ENCODE data around the gene ACSL3.

The ACSL3 gene

GRCh38 chr2:222949690-222950323, 89.0 kb downstream of the ACSL3 start:
- TF ChIP-seq CTCF (IDR thresholded peaks at IDR 0.05; ENCODE audit: low read depth, low read length), result no peak
- Histone ChIP-seq H3K27me3 (ENCODE audit: insufficient read depth, low read depth, severe bottlenecking) (no peaks in the 10 kb centered on the region), H3K36me3 (no peaks in the 10 kb centered on the region), H3K27ac (no peak overlapping the region), H3K4me3 (ENCODE audit: low read depth, low read length) (no peak overlapping the region), H3K9me3 (ENCODE audit: severe bottlenecking) (no peaks in the 10 kb centered on the region)
- DNase-seq, result no peak

- Histone ChIP-seq H3K9me3 (ENCODE audit: severe bottlenecking) (no peaks in the 10 kb centered on the region), H3K27me3 (ENCODE audit: insufficient read depth, low read depth, severe bottlenecking) (no peaks in the 10 kb centered on the region), H3K36me3 (no peaks in the 10 kb centered on the region), H3K4me3 (ENCODE audit: low read depth, low read length) (no peak overlapping the region), H3K27ac (no peak overlapping the region)
- DNase-seq, result no peak
- no peak for TF ChIP-seq CTCF (IDR thresholded peaks at IDR 0.05; ENCODE audit: low read depth, low read length)
Measured at GRCh38 chr2:222950638-222951285, 89.9 kb downstream of the ACSL3 start.

- no peak overlapping the region for H3K27ac ChIP-seq
- DNase-seq, result no peak
- no peaks in the 10 kb centered on the region for H3K27me3 ChIP-seq (ENCODE audit: insufficient read depth, low read depth, severe bottlenecking)
- no peaks in the 10 kb centered on the region for H3K9me3 ChIP-seq (ENCODE audit: severe bottlenecking)
- TF ChIP-seq CTCF (IDR thresholded peaks at IDR 0.05; ENCODE audit: low read depth, low read length), result no peak
- H3K36me3 ChIP-seq, result no peaks in the 10 kb centered on the region
- no peak overlapping the region for H3K4me3 ChIP-seq (ENCODE audit: low read depth, low read length)
Measured at GRCh38 chr2:222952204-222952603, 91.4 kb downstream of the ACSL3 start.

- Histone ChIP-seq H3K27me3 (ENCODE audit: insufficient read depth, low read depth, severe bottlenecking) (no peaks in the 10 kb centered on the region), H3K4me3 (ENCODE audit: low read depth, low read length) (no peak overlapping the region), H3K36me3 (no peaks in the 10 kb centered on the region), H3K27ac (no peak overlapping the region), H3K9me3 (ENCODE audit: severe bottlenecking) (no peaks in the 10 kb centered on the region)
- TF ChIP-seq CTCF (IDR thresholded peaks at IDR 0.05; ENCODE audit: low read depth, low read length), result no peak
- no peak for DNase-seq
Measured at GRCh38 chr2:222955008-222955407, 94.2 kb downstream of the ACSL3 start.

GRCh38 chr2:222959358-222959757, 98.5 kb downstream of the ACSL3 start:
- 0 out of 2 replicates have a peak, but pooled peaks have one; percentile 14 for TF ChIP-seq CTCF (IDR thresholded peaks at IDR 0.05; ENCODE audit: low read depth, low read length)
- Histone ChIP-seq H3K27ac (no peak overlapping the region), H3K9me3 (ENCODE audit: severe bottlenecking) (no peaks in the 10 kb centered on the region), H3K4me3 (ENCODE audit: low read depth, low read length) (no peak overlapping the region), H3K27me3 (ENCODE audit: insufficient read depth, low read depth, severe bottlenecking) (no peaks in the 10 kb centered on the region), H3K36me3 (no peaks in the 10 kb centered on the region)
- DNase-seq, result no peak

Measured in WERI-Rb-1 (cell line).